Measurements from ENCODE around the gene MMP1. TPM values are rescaled to one million over a fixed set of nuclear protein-coding genes. Genes with fewer than 3 reads are reported as not detected.

The MMP1 gene
- total RNA-seq, 4 donors from 2014 or later: 0.35 to 1.7 (median 1.0) TPM

- Histone ChIP-seq H3K27me3 (no peaks in the 10 kb centered on the region), H3K27ac (peak overlapping the region in 3 of 4 donors; percentile 36 to 67 (median 60)), H3K4me1 (peaks cover 0 to 6% (median 0%) of the 10 kb centered on the region in 4 donors), H3K4me3 (peak overlapping the region in 3 of 4 donors; percentile 22 to 50 (median 49)), H3K36me3 (no peaks in the 10 kb centered on the region), H3K9me3 (no peaks in the 10 kb centered on the region)
- peak in 2 of 3 donors; percentile 78 to 84 for DNase-seq
- peak in 4 of 6 experiments; percentile 45 to 79 (median 69) for TF ChIP-seq CTCF (IDR thresholded peaks at IDR 0.05)
- TF ChIP-seq POLR2A (IDR thresholded peaks at IDR 0.05): no peak
These were observed 33.8 kb upstream of the MMP1 start for GRCh38 chr11:102831489-102832440.

GRCh38 chr11:102831128-102831488 lies 33.1 kb upstream of the MMP1 start:
- no peaks in the 10 kb centered on the region for H3K27me3 ChIP-seq
- no peak for TF ChIP-seq POLR2A (IDR thresholded peaks at IDR 0.05)
- TF ChIP-seq CTCF (IDR thresholded peaks at IDR 0.05): no peak
- DNase-seq: no peak
- no peak overlapping the region for H3K27ac ChIP-seq
- H3K4me1 ChIP-seq: no peaks in the 10 kb centered on the region
- H3K9me3 ChIP-seq: no peaks in the 10 kb centered on the region
- H3K36me3 ChIP-seq: no peaks in the 10 kb centered on the region
- peak overlapping the region in 2 of 4 donors; percentile 49 to 50 for H3K4me3 ChIP-seq

GRCh38 chr11:102830001-102830727 lies 32.2 kb upstream of the MMP1 start:
- no peak for DNase-seq
- no peaks in the 10 kb centered on the region for H3K4me1 ChIP-seq
- no peak overlapping the region for H3K27ac ChIP-seq
- H3K9me3 ChIP-seq: no peaks in the 10 kb centered on the region
- no peaks in the 10 kb centered on the region for H3K27me3 ChIP-seq
- no peaks in the 10 kb centered on the region for H3K36me3 ChIP-seq
- TF ChIP-seq CTCF (IDR thresholded peaks at IDR 0.05) (no peak), POLR2A (IDR thresholded peaks at IDR 0.05) (no peak)
- no peak overlapping the region for H3K4me3 ChIP-seq

GRCh38 chr11:102829316-102830000 lies 31.5 kb upstream of the MMP1 start:
- H3K27ac ChIP-seq: no peak overlapping the region
- H3K9me3 ChIP-seq: no peaks in the 10 kb centered on the region
- DNase-seq: no peak
- no peaks in the 10 kb centered on the region for H3K27me3 ChIP-seq
- H3K4me1 ChIP-seq: no peaks in the 10 kb centered on the region
- TF ChIP-seq POLR2A (IDR thresholded peaks at IDR 0.05) (no peak), CTCF (IDR thresholded peaks at IDR 0.05) (no peak)
- no peak overlapping the region for H3K4me3 ChIP-seq
- H3K36me3 ChIP-seq: no peaks in the 10 kb centered on the region

GRCh38 chr11:102824556-102824955 lies 26.6 kb upstream of the MMP1 start:
- Histone ChIP-seq H3K27me3 (no peaks in the 10 kb centered on the region), H3K4me1 (no peaks in the 10 kb centered on the region), H3K4me3 (no peak overlapping the region), H3K27ac (no peak overlapping the region), H3K9me3 (no peaks in the 10 kb centered on the region), H3K36me3 (no peaks in the 10 kb centered on the region)
- DNase-seq: no peak
- TF ChIP-seq CTCF (IDR thresholded peaks at IDR 0.05): no peak
- no peak for TF ChIP-seq POLR2A (IDR thresholded peaks at IDR 0.05)
